Keratinocyte (primary cell): Measurements from ENCODE around the gene TXNL4A. TPM values are rescaled to one million over a fixed set of nuclear protein-coding genes. Genes with fewer than 3 reads are reported as not detected.
"Not testable (repeated sequence)": the region's sequence is repeated elsewhere in the genome, so short reads cannot be mapped to it uniquely, and the experiment has no call there.

Source experiments
- DNase-seq: peaks from one replicate; pipeline ENCODE4 v3.0.0-alpha.2; 2011; ENCODE audit warnings: low read depth, missing footprints, low spot score
- FAIRE-seq: peaks from 2 replicates; lab custom pipeline; 2011; peaks lifted over from hg19 to GRCh38; lab: Jason Lieb, UNC
- H2AFZ ChIP-seq: 2 replicates; pipeline ENCODE4 v1.6.0; 2012; ENCODE audit warnings: low read length, control low read depth, inconsistent platforms; ENCODE audit not compliant: control insufficient read depth
- H3K27ac ChIP-seq: 2 replicates; pipeline ENCODE4 v1.5.1; 2011; ENCODE audit warnings: low read length; ENCODE audit not compliant: control insufficient read depth, insufficient read depth
- H3K27me3 ChIP-seq: 3 replicates; pipeline ENCODE4 v1.6.0; 2011; ENCODE audit warnings: low read length; ENCODE audit not compliant: control insufficient read depth, insufficient read depth; ENCODE audit errors: extremely low read depth
- H3K36me3 ChIP-seq, 2 experiments: 2 replicates in 1 of 2; 3 replicates in 1 of 2; pipeline ENCODE4 v1.5.1; 2011; ENCODE audit warnings: low read length in 2 of 2, mild to moderate bottlenecking in 1 of 2; ENCODE audit not compliant: control insufficient read depth in 2 of 2, insufficient read depth in 2 of 2; ENCODE audit errors: extremely low read depth in 1 of 2
- H3K4me1 ChIP-seq: 3 replicates; pipeline ENCODE4 v1.5.1; 2011; ENCODE audit warnings: low read length; ENCODE audit not compliant: control insufficient read depth, insufficient read depth; ENCODE audit errors: extremely low read depth
- H3K4me2 ChIP-seq: 3 replicates; pipeline ENCODE4 v1.6.0; 2011; ENCODE audit warnings: low read depth, low read length; ENCODE audit not compliant: control insufficient read depth, insufficient read depth; ENCODE audit errors: extremely low read depth
- H3K4me3 ChIP-seq, 3 experiments: fragments of 200-600 bp in 1 of 3; sonication (generic) in 1 of 3; 2 replicates in 2 of 3; 3 replicates in 1 of 3; pipeline ENCODE4 v1.5.1; 2011 to 2016; ENCODE audit warnings: low read length in 3 of 3, mild to moderate bottlenecking in 3 of 3, control low read depth in 2 of 3, inconsistent platforms in 1 of 3, low read depth in 1 of 3, mixed read lengths in 1 of 3, mixed run types in 1 of 3, moderate library complexity in 1 of 3; ENCODE audit not compliant: control insufficient read depth in 2 of 3, insufficient read depth in 2 of 3; ENCODE audit errors: extremely low read depth in 1 of 3
- H3K79me2 ChIP-seq: 2 replicates; pipeline ENCODE4 v1.6.0; 2012; ENCODE audit warnings: low read length; ENCODE audit not compliant: control insufficient read depth, insufficient read depth
- H3K9ac ChIP-seq: 3 replicates; pipeline ENCODE4 v1.6.0; 2011; ENCODE audit warnings: low read length; ENCODE audit not compliant: control insufficient read depth, insufficient read depth; ENCODE audit errors: extremely low read depth
- H3K9me1 ChIP-seq: 3 replicates; pipeline ENCODE4 v1.6.0; 2011; ENCODE audit warnings: low read length; ENCODE audit not compliant: control insufficient read depth, insufficient read depth; ENCODE audit errors: extremely low read depth
- H3K9me3 ChIP-seq: 2 replicates; pipeline ENCODE4 v1.5.1; 2012; ENCODE audit warnings: low read depth, low read length; ENCODE audit not compliant: control insufficient read depth
- H4K20me1 ChIP-seq: 3 replicates; pipeline ENCODE4 v1.6.0; 2011; ENCODE audit warnings: low read length; ENCODE audit not compliant: control insufficient read depth, insufficient read depth; ENCODE audit errors: extremely low read depth
- CTCF ChIP-seq, 3 experiments: IDR thresholded peaks in 1 of 3; conservative IDR thresholded peaks in 1 of 3; optimal IDR thresholded peaks in 1 of 3; 2 replicates in 2 of 3; 3 replicates in 1 of 3; pipeline versions ENCODE3 to v1.5.1; 2011; ENCODE audit warnings: low read length in 3 of 3, mild to moderate bottlenecking in 3 of 3, moderate library complexity in 2 of 3, control low read depth in 1 of 3, inconsistent platforms in 1 of 3; ENCODE audit not compliant: insufficient read depth in 2 of 3; ENCODE audit errors: extremely low read depth in 1 of 3
- EZH2 ChIP-seq: IDR thresholded peaks from one replicate; pipeline ENCODE4 v1.6.1; 2012; ENCODE audit warnings: inconsistent platforms, mild to moderate bottlenecking, low read length, moderate library complexity
- dilution Hi-C: fragments of 300-500 bp; cut with MboI; formaldehyde crosslinking; loops from one replicate; pipeline ENCODE4 v1.7.0; 2020; ENCODE audit warnings: low sequenced_read_pairs; ENCODE audit not compliant: extremely low pct_ligation_motif_present
- polyA plus RNA-seq, 5 experiments: library from polyadenylated mRNA; depleted of rRNA in 3 of 5; stranded (reverse) in 3 of 5; stranded (forward) in 1 of 5; unstranded in 1 of 5; fragments of >200 nt; gene quantifications; 1 replicate in 1 of 5; 2 replicates in 3 of 5; 3 replicates in 1 of 5; pipeline versions ENCODE4 v1.2.1 to v1.2.3, GENCODE V29; 2011 to 2012; ENCODE audit warnings: missing spikeins in 2 of 5, low read depth in 1 of 5, low replicate concordance in 1 of 5

Gene TXNL4A
- polyA plus RNA-seq, 1 donor (not counting 4 experiments of a cell fraction or from before 2014, with no cell fraction given), result 142 TPM

GRCh38 chr18:80012714-80013113, 24.4 kb upstream of the TXNL4A start:
- Histone ChIP-seq H3K4me3 (no peak overlapping the region), H3K79me2 (no peaks in the 10 kb centered on the region), H3K27ac (no peak overlapping the region), H3K4me2 (no peak overlapping the region), H3K9me3 (no peaks in the 10 kb centered on the region), H3K9ac (no peak overlapping the region), H3K4me1 (no peaks in the 10 kb centered on the region), H3K36me3 (no peaks in the 10 kb centered on the region), H3K27me3 (no peaks in the 10 kb centered on the region), H3K9me1 (no peaks in the 10 kb centered on the region), H4K20me1 (no peaks in the 10 kb centered on the region), H2AFZ (no peak overlapping the region)
- DNase-seq, result no peak
- dilution Hi-C loops, result no loop called here
- FAIRE-seq, result no peak
- TF ChIP-seq EZH2 (no peak), CTCF (optimal IDR thresholded peaks at IDR 0.05 in 1 of 3, IDR thresholded peaks at IDR 0.05 in 1 of 3, conservative IDR thresholded peaks at IDR 0.05 in 1 of 3; ENCODE audit: extremely low read depth in 1 of 3, insufficient read depth in 2 of 3, low read length in 3 of 3) (no peak)

- H4K20me1 ChIP-seq, H3K4me2 ChIP-seq, H3K4me3 ChIP-seq, H2AFZ ChIP-seq, H3K27ac ChIP-seq, DNase-seq, H3K27me3 ChIP-seq, H3K4me1 ChIP-seq, H3K36me3 ChIP-seq, dilution Hi-C loops, H3K79me2 ChIP-seq, H3K9ac ChIP-seq, FAIRE-seq, H3K9me1 ChIP-seq, H3K9me3 ChIP-seq: not testable (repeated sequence)
Measured at GRCh38 chr18:80011496-80012137, 23.3 kb upstream of the TXNL4A start.

GRCh38 chr18:80010551-80010906, 22.2 kb upstream of the TXNL4A start:
- dilution Hi-C loops, result no loop called here
- Histone ChIP-seq H3K79me2 (no peaks in the 10 kb centered on the region), H3K4me1 (no peaks in the 10 kb centered on the region), H4K20me1 (no peaks in the 10 kb centered on the region), H3K4me3 (no peak overlapping the region), H3K27me3 (no peaks in the 10 kb centered on the region), H3K9me3 (no peaks in the 10 kb centered on the region), H2AFZ (no peak overlapping the region), H3K27ac (no peak overlapping the region), H3K36me3 (no peaks in the 10 kb centered on the region), H3K9me1 (no peaks in the 10 kb centered on the region), H3K9ac (no peak overlapping the region), H3K4me2 (no peak overlapping the region)
- no peak for DNase-seq
- TF ChIP-seq EZH2 (no peak), CTCF (optimal IDR thresholded peaks at IDR 0.05 in 1 of 3, IDR thresholded peaks at IDR 0.05 in 1 of 3, conservative IDR thresholded peaks at IDR 0.05 in 1 of 3; ENCODE audit: extremely low read depth in 1 of 3, insufficient read depth in 2 of 3, low read length in 3 of 3) (no peak)
- FAIRE-seq, result no peak
